Memory B cell (primary cell): ENCODE measurements around the gene CNTNAP2.

Source experiments
- ATAC-seq: fragments of 150-1000 bp; cut with Tn5 transposase; 2 replicates; pipeline ENCODE4 v1.10.0; 2021; ENCODE audit warnings: low read depth, mild to moderate bottlenecking, moderate library complexity
- DNase-seq, 2 donors: peaks; one replicate each; pipeline ENCODE4 v3.0.0; 2022; ENCODE audit warnings: low spot score in 2 of 2
- H3K27ac Mint-ChIP-seq: one replicate; pipeline ENCODE4 v1.8.0; 2022; ENCODE audit warnings: mild to moderate bottlenecking, moderate library complexity, mixed read lengths
- H3K27me3 Mint-ChIP-seq: one replicate; pipeline ENCODE4 v1.8.0; 2022; ENCODE audit warnings: mixed read lengths
- H3K36me3 Mint-ChIP-seq: one replicate; pipeline ENCODE4 v1.8.0; 2022; ENCODE audit warnings: mild to moderate bottlenecking, mixed read lengths
- H3K4me1 Mint-ChIP-seq: one replicate; pipeline ENCODE4 v1.8.0; 2022; ENCODE audit warnings: mixed read lengths
- H3K4me3 Mint-ChIP-seq: one replicate; pipeline ENCODE4 v1.8.0; 2022; ENCODE audit warnings: mild to moderate bottlenecking, moderate library complexity, mixed read lengths
- H3K9me3 Mint-ChIP-seq: one replicate; pipeline ENCODE4 v1.8.0; 2022; ENCODE audit warnings: mixed read lengths

The CNTNAP2 gene

DNA sequence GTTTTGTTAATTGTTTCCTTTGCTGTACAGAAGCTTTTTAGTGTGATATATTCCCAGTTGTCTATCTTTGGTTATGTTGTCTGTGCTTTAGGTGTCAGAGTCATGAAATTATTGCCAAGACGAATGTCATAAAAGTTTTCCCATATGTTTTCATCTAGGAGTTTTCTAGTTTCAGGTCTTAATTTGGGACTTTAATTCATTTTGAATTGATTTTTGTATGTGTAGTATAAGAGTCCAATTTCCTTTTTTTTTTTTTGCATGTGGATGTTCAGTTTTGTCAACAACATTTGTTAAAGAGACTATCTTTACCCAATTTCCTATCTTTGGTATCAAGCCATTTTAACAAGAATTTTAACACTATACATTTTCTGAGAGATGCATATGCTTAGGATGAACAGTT, 432.2 kb downstream of the CNTNAP2 start:
- Mint-ChIP-seq H3K36me3 (no peaks in the 10 kb centered on the region), H3K27ac (no peak overlapping the region), H3K4me1 (no peaks in the 10 kb centered on the region), H3K27me3 (no peaks in the 10 kb centered on the region), H3K4me3 (no peak overlapping the region), H3K9me3 (peaks cover 11% of the 10 kb centered on the region)
- ATAC-seq: no peak
- DNase-seq: no peak

DNA sequence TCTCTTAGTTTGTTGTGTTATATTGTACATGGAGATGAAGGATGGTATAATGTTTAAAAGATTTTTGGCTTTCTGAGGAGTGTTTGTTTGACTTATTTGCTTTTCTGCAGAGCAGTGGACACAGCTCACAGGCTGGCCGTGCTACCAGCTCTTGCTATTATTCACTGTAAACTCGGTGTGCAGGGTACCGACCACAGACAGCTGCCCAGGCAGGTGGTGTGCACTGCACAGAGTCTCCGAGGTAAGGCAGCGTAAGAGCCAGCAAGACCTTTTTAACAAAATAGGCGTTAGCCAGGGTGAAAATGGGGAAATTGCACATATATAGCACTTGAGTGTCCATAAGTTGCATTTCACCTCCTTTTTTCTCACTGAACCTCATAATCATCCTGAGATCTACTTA, 438.0 kb downstream of the CNTNAP2 start:
- no peaks in the 10 kb centered on the region for H3K4me1 Mint-ChIP-seq
- no peaks in the 10 kb centered on the region for H3K27me3 Mint-ChIP-seq
- no peak overlapping the region for H3K27ac Mint-ChIP-seq

GRCh38 chr7:146557971-146558469, 441.4 kb downstream of the CNTNAP2 start:
- Mint-ChIP-seq H3K9me3 (peaks cover 3% of the 10 kb centered on the region), H3K4me3 (no peak overlapping the region), H3K27ac (no peak overlapping the region), H3K4me1 (no peaks in the 10 kb centered on the region), H3K36me3 (no peaks in the 10 kb centered on the region), H3K27me3 (no peaks in the 10 kb centered on the region)
- DNase-seq: no peak
- no peak for ATAC-seq

More for the DNA sequence above, 438.0 kb downstream of the CNTNAP2 start:
- Mint-ChIP-seq H3K4me3 (no peak overlapping the region), H3K9me3 (peaks cover 9% of the 10 kb centered on the region), H3K36me3 (no peaks in the 10 kb centered on the region)
- ATAC-seq (no peak), DNase-seq (no peak)

DNA sequence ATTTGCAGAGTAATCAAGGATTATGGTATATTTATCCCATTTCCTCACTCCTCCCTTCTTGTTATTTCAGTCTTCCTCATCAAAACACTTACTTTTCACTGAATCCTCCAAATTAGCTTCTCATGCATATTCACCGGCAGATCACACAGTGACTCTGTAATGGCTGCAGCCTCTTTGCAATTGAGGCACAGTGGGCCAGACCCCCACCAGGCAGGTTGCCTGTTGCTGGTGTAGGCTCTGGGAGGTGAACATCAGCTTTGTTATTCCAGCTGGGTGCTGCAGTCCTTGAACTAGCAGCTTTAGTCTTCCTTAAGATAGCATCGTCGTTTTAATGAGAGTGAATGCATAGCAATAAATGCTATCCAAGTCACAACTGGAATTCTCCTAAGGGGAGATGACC, 449.3 kb downstream of the CNTNAP2 start:
- Mint-ChIP-seq H3K4me3 (no peak overlapping the region), H3K27me3 (no peaks in the 10 kb centered on the region), H3K36me3 (no peaks in the 10 kb centered on the region), H3K9me3 (no peaks in the 10 kb centered on the region), H3K4me1 (no peaks in the 10 kb centered on the region), H3K27ac (no peak overlapping the region)
- DNase-seq (no peak), ATAC-seq (no peak)

DNA sequence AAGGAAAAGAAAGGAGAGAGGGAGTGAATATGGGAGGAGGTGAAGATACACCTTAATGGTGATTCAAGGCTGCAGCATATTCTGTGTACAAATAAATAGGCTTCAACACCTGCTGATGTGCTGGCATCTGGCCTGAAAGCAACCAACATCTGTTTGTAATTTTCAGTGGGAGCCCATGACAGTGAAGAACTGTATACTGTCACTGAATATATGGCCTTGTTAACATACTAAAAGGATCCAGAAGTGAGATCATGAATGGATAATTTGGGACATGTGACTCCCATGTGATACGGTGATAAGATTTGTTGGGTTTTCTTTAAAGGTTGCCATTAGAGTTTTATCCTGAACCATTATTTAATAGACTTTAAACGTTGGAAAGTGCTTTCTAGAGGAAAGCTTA, 459.3 kb downstream of the CNTNAP2 start:
- DNase-seq: no peak
- Mint-ChIP-seq H3K36me3 (no peaks in the 10 kb centered on the region), H3K27me3 (no peaks in the 10 kb centered on the region), H3K27ac (no peak overlapping the region), H3K4me1 (no peaks in the 10 kb centered on the region), H3K4me3 (no peak overlapping the region), H3K9me3 (peaks cover 6% of the 10 kb centered on the region)
- ATAC-seq: no peak

DNA sequence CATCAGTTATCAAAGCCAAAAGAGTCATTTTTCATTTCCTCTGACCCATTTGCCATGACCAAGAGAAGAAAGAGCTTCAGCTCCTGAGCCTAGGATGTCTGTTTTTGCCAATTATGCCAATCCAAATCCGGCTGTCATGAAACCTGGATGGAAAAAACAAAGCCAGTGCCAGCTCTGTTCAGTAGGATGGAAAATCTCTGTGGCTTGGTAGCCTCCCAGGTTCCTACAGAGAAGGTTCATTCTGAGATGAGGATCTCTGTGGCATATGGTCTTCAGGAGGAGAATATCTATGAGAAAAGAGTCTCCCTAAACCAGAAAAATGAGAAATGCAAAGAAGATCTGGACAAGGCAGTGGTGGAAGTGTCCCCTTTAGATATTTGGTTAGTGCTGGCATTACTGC, 475.4 kb downstream of the CNTNAP2 start:
- Mint-ChIP-seq H3K36me3 (no peaks in the 10 kb centered on the region), H3K4me3 (no peak overlapping the region), H3K27ac (no peak overlapping the region), H3K27me3 (no peaks in the 10 kb centered on the region), H3K4me1 (no peaks in the 10 kb centered on the region), H3K9me3 (no peaks in the 10 kb centered on the region)
- no peak for ATAC-seq
- DNase-seq: no peak

DNA sequence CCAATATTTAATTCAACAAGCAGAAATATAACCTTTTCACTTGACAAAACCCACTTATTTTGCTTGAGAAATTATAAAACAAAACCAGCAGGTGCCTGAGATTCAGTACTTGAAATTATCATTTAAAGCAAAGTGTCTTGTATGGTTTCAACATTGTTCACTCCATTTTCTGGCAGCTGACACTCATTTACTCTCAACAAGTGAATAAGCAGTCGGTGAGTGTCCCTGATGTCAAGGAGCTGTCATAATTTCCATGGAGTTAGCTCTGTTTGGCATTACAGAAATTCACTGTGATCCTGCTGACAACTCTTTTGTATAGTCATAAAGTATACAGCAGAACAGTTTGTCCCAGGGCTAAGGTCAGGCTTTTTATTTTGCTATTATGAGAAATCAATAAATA, 490.0 kb downstream of the CNTNAP2 start:
- no peaks in the 10 kb centered on the region for H3K36me3 Mint-ChIP-seq
- no peaks in the 10 kb centered on the region for H3K4me1 Mint-ChIP-seq
- H3K9me3 Mint-ChIP-seq: peaks cover 2% of the 10 kb centered on the region
- H3K4me3 Mint-ChIP-seq: no peak overlapping the region
- H3K27me3 Mint-ChIP-seq: no peaks in the 10 kb centered on the region
- no peak overlapping the region for H3K27ac Mint-ChIP-seq
- DNase-seq (no peak), ATAC-seq (no peak)

DNA sequence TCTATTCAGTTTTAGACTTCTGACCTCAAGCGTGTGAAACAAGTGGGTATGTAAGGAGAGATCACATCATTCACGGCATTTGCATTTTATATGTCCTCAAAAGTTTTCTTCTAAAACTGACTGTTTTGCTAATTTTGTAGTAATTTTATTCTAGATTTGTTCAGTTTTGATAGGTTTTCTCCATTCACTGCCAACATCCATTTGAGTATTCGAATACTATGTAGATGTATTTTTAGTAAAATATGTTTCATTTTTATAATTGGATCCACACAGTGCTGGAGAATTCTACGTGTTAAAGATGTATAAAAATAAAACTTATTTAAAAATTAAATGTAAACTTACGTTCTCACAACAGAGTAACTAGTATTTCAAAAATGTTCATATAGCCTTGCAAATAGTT, 503.0 kb downstream of the CNTNAP2 start:
- DNase-seq: no peak
- Mint-ChIP-seq H3K4me1 (no peaks in the 10 kb centered on the region), H3K4me3 (no peak overlapping the region), H3K9me3 (peaks cover 5% of the 10 kb centered on the region), H3K36me3 (no peaks in the 10 kb centered on the region), H3K27me3 (no peaks in the 10 kb centered on the region), H3K27ac (no peak overlapping the region)
- ATAC-seq: no peak

- Mint-ChIP-seq H3K4me3 (no peak overlapping the region), H3K4me1 (no peaks in the 10 kb centered on the region)
Measured at GRCh38 chr7:146626912-146627311, 510.3 kb downstream of the CNTNAP2 start.

DNA sequence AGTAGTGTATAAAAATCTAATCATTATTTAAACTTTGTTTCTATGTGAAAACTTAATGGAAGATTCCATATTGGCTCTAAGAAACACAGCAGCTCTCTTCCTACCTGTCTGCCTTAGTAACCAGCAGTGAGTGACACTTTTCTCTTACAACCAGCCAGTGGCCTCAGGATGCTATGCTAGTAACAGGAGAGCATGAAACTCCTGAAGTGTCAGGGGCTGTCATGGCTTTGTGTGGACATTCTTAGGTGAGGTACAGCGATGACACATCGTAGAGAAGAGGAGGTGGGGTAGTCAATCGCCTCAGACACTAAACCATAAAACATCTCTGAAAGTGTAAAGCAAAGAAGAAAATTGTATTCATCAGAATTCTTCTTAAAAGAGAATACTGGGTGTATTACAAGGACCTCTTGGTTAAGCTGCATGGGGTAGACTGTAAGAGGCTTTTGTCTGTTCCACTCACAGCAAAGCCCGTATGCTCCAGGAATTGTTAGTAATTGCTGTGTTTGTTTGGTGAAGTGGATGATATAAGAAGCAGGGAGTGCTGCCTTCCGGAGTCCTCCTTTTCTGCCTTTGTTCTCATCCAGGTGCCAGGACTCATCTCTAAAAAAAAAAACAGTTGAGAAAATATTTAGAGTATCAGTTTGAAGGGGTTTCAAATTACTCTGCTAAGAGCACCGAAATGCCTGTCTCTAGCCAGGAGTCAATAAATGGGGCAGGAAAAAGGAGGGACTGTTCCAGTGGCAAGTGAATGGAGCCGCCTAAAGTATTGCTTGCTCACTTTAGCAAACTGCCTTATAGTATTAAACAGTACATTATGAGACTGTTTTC, 518.8 kb downstream of the CNTNAP2 start:
- ATAC-seq (no peak), DNase-seq (no peak)
- Mint-ChIP-seq H3K9me3 (peaks cover 3% of the 10 kb centered on the region), H3K36me3 (no peaks in the 10 kb centered on the region), H3K4me1 (no peaks in the 10 kb centered on the region), H3K27ac (no peak overlapping the region), H3K4me3 (no peak overlapping the region), H3K27me3 (no peaks in the 10 kb centered on the region)

More at GRCh38 chr7:146626912-146627311, 510.3 kb downstream of the CNTNAP2 start:
- no peak for DNase-seq
- ATAC-seq: no peak
- peaks cover 3% of the 10 kb centered on the region for H3K9me3 Mint-ChIP-seq
- no peak overlapping the region for H3K27ac Mint-ChIP-seq
- H3K27me3 Mint-ChIP-seq: no peaks in the 10 kb centered on the region
- H3K36me3 Mint-ChIP-seq: no peaks in the 10 kb centered on the region

- DNase-seq (no peak), ATAC-seq (no peak)
- Mint-ChIP-seq H3K27ac (no peak overlapping the region), H3K9me3 (no peaks in the 10 kb centered on the region), H3K4me3 (no peak overlapping the region), H3K27me3 (no peaks in the 10 kb centered on the region), H3K36me3 (no peaks in the 10 kb centered on the region), H3K4me1 (no peaks in the 10 kb centered on the region)
Measured at GRCh38 chr7:146636033-146636356, 519.4 kb downstream of the CNTNAP2 start.

GRCh38 chr7:146636581-146636980, 520.0 kb downstream of the CNTNAP2 start:
- DNase-seq (no peak), ATAC-seq (no peak)
- Mint-ChIP-seq H3K4me3 (no peak overlapping the region), H3K36me3 (no peaks in the 10 kb centered on the region), H3K4me1 (no peaks in the 10 kb centered on the region), H3K9me3 (peaks cover 3% of the 10 kb centered on the region), H3K27ac (no peak overlapping the region), H3K27me3 (no peaks in the 10 kb centered on the region)

DNA sequence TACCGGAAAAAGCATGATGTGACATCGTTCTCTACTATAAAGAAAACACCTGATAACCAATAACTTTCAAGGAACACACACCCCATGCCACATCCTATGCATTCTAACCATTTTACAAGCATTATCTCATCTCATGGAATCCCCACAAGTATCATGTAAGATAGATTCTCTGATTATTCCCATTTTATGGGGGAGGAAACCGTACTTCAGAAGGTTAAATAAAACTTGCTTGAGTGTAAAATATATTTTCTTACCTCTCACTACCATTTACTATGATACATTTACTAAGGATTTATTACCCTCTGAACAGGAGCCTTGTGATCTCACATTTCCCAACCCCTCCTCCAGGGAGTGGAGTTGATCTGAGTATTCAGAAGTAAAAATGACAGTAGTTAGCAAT, 522.7 kb downstream of the CNTNAP2 start:
- ATAC-seq: no peak

GRCh38 chr7:146641491-146641890, 524.9 kb downstream of the CNTNAP2 start:
- Mint-ChIP-seq H3K4me1 (no peaks in the 10 kb centered on the region), H3K27ac (no peak overlapping the region), H3K9me3 (peaks cover 3% of the 10 kb centered on the region), H3K36me3 (no peaks in the 10 kb centered on the region), H3K27me3 (no peaks in the 10 kb centered on the region), H3K4me3 (no peak overlapping the region)
- ATAC-seq (no peak), DNase-seq (no peak)

More for the DNA sequence above, 522.7 kb downstream of the CNTNAP2 start:
- H3K36me3 Mint-ChIP-seq: no peaks in the 10 kb centered on the region
- DNase-seq: no peak
- H3K27ac Mint-ChIP-seq: no peak overlapping the region
- no peaks in the 10 kb centered on the region for H3K27me3 Mint-ChIP-seq
- peaks cover 3% of the 10 kb centered on the region for H3K9me3 Mint-ChIP-seq
- no peaks in the 10 kb centered on the region for H3K4me1 Mint-ChIP-seq
- no peak overlapping the region for H3K4me3 Mint-ChIP-seq

DNA sequence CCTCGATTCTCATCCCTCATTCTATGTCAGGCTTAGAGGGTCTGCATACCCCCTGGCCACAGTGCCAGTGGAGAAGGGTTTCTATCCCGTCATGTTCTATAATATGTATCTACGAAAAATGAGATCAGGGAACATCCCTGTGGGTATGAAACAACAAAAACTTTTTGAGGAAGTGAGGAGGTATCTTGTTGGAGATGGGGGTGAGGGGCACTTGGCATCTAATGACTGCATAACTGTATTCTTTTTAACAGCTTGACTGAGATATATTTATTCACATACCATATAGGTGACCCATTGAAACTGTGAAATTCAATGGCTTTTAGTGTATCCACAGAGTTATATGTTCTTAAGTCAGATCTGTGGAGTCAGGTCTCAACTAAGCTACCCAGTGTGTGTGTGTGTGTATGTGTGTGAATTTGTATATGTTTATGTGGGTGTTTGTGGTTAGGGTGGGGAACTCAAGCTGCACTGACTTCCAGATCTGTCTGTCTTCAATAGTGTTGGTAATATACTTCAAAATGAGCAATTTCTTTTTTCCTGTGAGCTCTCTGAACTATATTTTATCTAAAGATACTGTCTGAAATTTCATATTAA, 528.9 kb downstream of the CNTNAP2 start:
- no peaks in the 10 kb centered on the region for H3K36me3 Mint-ChIP-seq
- H3K27ac Mint-ChIP-seq: no peak overlapping the region
- ATAC-seq: no peak
- no peak for DNase-seq
- no peaks in the 10 kb centered on the region for H3K27me3 Mint-ChIP-seq
- peaks cover 3% of the 10 kb centered on the region for H3K9me3 Mint-ChIP-seq
- H3K4me1 Mint-ChIP-seq: no peaks in the 10 kb centered on the region
- no peak overlapping the region for H3K4me3 Mint-ChIP-seq
